ENCODE results near the gene GNB1L. TPM values are rescaled to one million over a fixed set of nuclear protein-coding genes. Genes with fewer than 3 reads are reported as not detected.
A peak's percentile ranks its signal among the peaks of the same experiment; 100 is the strongest.

The GNB1L gene
- total and polyA plus RNA-seq, 2 of the 13 experiments (the other 11 are each of a cell fraction or from before 2014, with no cell fraction given): 2.5 to 7.4 TPM

- TF ChIP-seq NFAT5 (CRISPR knock-in tag; IDR thresholded peaks at IDR 0.05) (no peak), TRIM22 (IDR thresholded peaks at IDR 0.05) (no peak), DNMT3B (CRISPR knock-in tag; conservative IDR thresholded peaks at IDR 0.05) (no peak), KAT7 (CRISPR knock-in tag; IDR thresholded peaks at IDR 0.05; ENCODE audit: borderline replicate concordance) (no peak), SMAD1 (CRISPR knock-in tag; IDR thresholded peaks at IDR 0.05; ENCODE audit: borderline replicate concordance, low read depth) (no peak), ZBTB39 (CRISPR knock-in tag; IDR thresholded peaks at IDR 0.05) (no peak), HNF1A (IDR thresholded peaks at IDR 0.05; ENCODE audit: low read depth) (no peak), HNF1A (CRISPR knock-in tag; IDR thresholded peaks at IDR 0.05; ENCODE audit: borderline replicate concordance) (0 out of 2 replicates have a peak, but pooled peaks have one; percentile 0), ZNF770 (CRISPR knock-in tag; IDR thresholded peaks at IDR 0.05) (no peak), PAX8 (CRISPR knock-in tag; IDR thresholded peaks at IDR 0.05; ENCODE audit: borderline replicate concordance) (no peak), CBX1 (IDR thresholded peaks at IDR 0.05; ENCODE audit: low read depth) (no peak)
Observed at GRCh38 chr22:19823191-19823901, 31.3 kb downstream of the GNB1L start (continued).

All from HepG2 (cell line).